Measurements from ENCODE around the gene UBFD1.
"Not testable (repeated sequence)": the region's sequence is repeated elsewhere in the genome, so short reads cannot be mapped to it uniquely, and the experiment has no call there.

The UBFD1 gene

DNA sequence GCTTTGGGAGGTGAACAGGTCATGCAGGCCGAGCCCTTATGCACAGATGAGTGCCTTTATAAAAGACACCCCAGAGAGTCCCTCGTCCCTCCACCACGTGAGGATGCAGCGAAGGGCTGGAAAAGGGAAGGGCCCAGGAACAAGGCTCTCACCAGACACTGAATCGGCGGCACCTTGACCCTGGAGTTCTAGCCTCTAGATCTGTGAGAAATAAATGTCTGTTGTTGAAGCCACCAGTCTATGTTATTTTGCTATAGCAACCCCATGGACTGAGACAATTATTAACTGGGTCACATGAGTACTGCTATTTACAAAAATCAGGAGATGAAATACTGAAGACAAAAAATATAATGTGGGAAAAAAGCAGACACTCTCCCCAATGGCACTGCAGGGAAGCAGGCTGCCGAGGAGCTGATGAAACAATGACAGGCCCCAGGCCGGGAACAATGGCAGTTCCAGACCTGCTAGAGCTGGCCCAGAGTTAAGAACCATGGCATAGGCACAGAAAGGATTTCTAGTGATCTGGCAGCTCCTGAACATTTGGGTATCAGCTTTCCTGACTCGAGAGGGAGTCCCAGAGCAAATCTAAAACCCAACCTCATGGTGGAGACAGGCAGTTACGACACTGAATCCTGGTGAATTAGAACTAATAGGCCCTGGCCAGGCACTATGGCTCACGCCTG, 29.4 kb upstream of the UBFD1 start:
- DNase-seq (ENCODE audit: low read depth), result no peak

DNA sequence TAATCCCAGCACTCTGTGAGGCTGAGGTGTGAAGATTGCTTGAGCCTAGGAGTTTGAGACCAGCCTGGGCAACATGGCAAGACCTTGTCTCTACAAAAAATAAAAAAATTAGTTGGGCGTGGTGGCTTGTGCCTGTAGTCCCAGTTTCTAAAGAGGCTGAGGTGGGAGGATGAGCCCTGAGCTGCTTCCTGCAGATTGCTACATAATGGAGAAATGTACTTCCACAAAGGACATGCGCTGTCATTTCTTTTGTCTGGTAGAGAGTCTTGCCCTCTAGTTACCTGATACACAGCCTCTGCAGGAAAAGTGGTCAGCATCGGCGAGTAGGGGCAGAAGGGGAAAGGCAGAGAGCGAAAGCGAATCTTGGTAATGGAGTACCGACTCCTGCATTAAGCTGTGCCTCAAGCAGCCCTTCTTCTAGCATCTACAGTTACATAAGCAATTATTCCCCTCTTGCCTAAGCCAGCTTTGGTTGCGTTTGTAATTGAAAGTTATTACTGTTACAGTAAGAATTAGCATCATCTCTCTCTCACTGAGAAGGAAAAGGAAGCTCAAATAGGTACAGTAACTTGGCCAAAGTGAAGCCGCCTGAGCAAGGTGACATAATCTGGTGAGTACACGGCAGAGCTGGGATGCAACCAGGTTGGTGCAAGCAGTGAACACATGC, 28.8 kb upstream of the UBFD1 start:
- DNase-seq (ENCODE audit: low read depth), result no peak

DNA sequence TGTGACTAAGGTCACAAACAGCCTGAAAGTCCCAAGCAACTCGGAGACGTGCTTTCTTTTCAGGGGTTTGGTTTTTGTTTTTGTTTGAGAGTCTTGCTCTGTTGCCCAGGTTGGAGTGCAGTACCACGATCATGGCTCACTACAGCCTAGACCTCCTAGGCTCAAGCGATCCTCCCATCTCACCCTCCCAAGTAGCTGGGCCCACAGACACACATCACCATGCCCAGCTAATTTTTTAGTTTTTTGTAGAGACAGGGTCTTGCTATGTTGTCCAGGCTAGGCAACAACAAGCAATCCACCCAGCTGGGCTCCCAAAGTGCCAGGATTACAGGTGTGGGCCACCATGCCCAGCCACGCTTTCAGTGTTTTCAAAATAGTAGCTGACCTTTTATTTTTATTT, 27.5 kb upstream of the UBFD1 start:
- no peak for DNase-seq (ENCODE audit: low read depth)

DNA sequence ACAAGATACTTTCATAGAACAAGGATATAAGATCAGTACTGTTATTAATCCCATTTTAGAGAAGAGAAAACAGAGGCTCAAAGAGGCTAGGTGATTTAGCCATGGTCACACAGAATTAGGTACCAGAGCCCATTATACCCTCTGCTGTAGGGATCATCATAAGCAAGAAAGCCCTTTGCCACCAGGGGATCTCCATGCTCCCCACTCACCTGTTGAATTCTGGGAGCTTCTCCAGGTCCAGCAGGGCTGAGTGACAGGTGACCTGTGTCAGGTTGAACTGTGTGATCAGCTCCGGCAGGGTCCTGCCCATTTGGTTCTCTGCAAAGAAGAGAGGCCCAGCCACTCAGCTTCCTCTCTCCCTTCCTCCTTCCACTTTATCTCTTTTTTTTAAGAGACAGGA, 25.1 kb upstream of the UBFD1 start:
- DNase-seq (ENCODE audit: low read depth), result no peak

DNA sequence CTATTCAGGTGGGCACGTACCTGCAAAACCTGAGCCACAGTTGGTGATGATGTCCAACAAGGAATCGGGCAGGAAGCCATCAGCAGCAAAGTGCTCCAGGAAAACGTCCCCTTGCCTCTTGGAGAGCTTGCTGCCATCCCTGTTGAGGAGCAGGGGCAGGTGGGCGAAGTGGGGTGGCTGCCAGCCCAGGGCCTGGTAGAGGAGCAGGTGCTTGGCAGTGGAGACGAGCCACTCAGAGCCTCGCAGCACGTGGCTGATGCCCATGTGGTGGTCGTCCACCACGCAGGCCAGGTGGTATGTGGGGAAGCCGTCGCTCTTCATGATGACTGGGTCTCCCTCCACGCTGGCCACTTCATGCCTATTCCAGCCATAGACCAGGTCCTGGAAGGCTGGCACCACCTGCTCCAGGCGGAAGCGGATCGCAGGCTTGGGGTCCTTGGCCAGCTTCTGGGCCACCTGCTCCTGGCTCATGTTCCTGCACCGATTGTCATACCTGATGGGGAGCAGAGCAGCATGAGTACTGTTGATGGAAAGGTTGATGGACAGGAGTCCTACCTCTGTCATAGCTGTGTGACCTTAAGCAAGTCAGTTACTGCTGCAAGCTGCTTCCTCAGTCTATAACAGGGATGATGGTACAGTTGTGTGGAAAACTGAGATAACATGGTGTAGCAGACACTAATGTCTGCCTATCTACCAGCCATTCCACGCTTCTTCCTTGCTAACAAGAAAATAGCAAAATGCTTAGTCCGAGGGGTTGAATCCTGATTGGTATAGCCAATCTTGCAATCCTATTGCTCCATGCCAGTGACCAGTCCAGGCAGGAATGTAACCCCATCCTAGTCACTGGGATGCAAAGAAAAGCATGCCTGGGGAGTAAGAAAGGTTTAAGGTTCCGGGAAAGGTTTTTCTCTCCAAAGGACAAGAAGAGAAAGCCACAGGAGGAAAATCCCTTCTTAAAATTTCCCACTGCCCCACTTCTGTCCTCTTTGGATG, 22.4 kb upstream of the UBFD1 start:
- DNase-seq (ENCODE audit: low read depth), result no peak

DNA sequence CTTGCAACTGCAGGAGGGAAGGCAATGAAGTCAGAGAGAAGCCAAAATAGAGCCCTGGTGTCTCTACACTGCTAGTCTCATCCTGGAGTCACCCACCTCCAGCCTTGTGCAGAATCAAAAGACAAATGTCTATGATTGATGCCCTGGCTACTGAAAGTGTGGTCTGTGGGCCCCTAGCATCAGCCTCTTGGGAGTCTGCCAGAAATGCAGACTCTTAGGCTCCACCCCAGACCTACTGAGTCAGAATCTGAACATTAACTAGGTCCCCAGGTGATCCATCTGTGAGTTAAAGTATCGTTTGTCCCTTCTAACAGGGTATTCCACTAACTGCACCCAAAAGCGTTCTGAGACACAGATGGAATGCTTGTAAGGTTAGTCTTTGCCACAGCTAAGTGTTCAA, 21.6 kb upstream of the UBFD1 start:
- no peak for DNase-seq (ENCODE audit: low read depth)

DNA sequence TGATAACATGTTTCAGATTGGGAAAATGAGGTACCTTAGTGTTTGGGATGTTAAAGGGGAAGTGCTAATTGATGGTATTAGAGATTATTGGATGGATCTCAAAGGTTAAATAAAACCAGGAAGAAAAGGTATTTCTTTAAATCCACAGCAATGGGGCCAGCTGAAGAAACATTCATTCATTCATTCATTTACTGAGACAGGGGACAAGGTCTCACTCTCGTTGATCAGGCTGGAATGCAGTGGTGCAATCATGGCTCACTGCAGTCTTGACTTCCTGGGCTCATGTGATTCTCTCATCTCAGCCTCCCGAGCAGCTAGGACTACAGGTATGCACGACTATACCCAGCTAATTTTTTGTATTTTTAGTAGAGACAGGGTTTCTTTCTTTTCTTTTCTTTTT, 20.1 kb upstream of the UBFD1 start:
- no peak for DNase-seq (ENCODE audit: low read depth)

DNA sequence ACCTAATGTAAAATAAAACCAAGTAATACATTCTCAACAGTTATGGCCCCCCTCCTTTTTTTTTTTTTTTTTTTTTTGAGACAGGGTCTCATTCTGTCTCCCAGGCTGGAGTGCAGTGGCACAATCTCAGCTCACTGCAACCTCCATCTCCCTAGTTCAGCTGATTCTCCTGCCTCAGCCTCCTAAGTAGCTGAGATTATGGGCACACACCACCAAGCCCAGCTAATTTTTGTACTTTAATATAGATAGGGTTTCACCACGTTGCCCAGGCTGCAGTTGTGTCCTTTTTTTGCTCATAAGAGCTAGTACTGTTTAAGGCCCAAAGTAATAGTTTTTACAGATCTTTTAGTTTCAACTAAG, 18.6 kb upstream of the UBFD1 start:
- DNase-seq (ENCODE audit: low read depth), result no peak

DNA sequence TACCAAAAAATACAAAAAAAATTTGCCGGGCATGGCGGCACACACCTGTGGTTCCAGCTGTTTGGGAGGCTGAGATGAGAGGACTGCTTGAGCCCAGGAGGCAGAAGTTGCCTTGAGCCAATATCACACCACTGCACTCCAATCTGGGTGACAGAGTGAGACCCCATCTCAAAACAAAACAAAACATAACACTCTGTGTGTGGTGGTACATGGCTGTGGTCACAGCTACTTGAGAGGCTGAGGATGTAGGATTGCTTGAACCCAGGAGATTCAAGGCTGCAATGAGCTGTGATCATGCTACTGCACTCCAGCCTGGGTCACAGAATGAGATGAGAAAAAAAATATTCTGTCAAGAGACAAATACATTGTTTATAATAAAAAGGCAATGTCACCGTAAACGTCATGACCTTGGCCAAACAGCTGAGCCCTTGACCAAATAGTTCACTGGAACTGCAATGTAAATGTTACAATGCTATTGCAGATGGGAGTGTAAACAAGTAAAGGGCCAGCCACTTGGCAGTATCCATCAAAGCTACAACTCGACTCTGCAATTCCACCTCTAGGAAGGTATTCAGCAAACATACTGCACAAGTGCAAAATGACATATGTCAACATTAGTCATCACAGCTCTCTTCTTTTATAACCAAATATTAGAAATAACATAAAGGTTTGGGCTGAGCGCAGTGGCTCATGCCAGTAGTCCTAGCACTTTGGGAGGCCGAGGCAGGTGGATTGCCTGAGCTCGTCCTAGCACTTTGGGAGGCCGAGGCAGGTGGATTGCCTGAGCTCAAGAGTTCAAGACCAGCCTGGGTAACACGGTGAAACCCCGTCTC, 17.3 kb upstream of the UBFD1 start:
- no peak for DNase-seq (ENCODE audit: low read depth)

DNA sequence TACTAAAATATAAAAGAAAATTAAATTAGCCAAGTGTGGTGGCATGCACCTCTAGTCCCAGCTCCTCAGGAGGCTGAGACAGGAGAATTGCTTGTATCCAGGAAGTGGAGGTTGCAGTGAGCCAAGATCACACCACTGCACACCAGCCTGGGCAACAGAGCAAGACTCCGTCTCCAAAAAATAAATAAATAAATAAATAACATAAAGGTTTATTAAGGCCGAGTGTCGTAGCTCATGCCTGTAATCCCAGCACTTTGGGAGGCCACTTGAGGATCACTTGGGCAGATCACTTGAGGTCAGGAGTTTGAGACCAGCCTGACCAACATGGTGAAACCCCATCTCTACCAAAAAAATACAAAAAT, 16.7 kb upstream of the UBFD1 start:
- not testable (repeated sequence) for DNase-seq (ENCODE audit: low read depth)

DNA sequence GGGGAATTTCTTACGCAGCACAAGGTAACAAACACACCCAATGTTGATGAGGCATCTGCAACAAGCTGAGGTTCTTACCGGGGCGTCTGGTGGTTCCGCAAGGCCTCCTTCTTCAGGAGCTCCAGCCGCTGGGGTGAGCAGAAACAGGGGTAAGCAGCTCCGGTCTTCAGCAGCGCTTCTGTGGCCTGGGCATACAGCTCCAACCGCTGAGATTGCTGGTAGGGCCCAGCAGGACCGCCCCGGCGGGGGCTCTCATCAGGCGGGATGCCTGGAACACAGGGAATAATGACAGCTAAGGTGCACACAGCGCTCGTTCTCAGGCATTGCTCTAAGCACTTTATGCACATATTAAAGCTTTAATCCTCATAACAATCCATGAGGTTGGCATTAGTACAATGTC, 13.1 kb upstream of the UBFD1 start:
- DNase-seq (ENCODE audit: low read depth), result no peak

DNA sequence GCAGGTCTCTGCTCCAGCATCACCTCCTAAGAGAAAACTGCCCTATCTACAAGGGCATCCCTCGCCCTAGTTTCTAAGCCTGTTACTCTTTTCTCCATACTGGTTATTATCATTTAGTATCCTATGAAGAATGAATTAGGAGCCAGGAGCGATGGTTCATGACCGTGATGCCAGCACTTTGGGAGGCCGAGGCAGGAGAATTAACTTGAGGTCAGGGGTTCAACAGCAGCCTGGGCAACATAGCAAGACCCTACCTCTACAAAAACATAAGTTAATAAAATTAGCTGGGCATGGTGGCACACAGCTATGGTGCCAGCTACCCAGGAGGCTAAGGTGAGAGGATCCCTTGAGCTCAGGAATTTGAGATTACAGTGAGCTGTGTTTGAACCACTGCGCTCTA, 7.6 kb upstream of the UBFD1 start:
- no peak for DNase-seq (ENCODE audit: low read depth)

DNA sequence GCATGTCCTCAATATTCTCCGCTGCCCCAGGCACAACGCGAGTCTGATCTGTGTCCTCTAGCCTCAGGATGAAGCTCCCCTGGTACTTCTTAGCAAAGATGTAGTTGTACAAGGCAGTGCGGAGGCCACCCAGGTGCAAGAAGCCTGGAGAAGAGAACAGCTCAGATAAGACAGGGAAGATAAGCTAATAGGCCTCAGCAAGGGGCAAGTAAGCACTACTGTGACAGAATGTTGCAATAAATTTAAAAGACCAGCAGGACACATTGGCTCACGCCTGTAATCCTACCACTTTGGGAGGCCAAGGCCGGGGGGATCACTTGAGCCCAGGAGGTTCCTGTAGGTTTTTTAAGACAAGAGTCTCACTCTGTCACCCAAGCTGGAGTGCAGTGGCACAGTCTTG, 5.4 kb upstream of the UBFD1 start:
- no peak for DNase-seq (ENCODE audit: low read depth)

DNA sequence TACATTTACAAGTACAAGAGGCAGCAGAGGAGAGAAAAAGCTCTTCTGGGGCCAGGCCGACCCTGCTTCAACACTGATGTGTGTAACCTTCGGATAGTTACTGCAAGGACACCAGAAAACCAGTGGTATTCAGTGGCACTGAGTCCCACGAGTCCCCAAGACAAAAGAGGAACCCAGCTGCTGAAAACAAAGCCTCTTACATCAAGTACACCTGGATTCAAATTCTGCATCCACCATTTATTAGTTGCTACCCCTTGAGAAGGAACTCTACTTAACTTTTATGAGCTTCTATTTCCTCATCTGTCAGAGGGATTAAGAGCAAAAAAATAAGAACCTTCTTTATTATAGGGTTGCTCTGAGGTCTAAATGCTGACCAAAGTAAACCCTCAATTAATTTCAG, 3.0 kb upstream of the UBFD1 start:
- DNase-seq (ENCODE audit: low read depth), result no peak

DNA sequence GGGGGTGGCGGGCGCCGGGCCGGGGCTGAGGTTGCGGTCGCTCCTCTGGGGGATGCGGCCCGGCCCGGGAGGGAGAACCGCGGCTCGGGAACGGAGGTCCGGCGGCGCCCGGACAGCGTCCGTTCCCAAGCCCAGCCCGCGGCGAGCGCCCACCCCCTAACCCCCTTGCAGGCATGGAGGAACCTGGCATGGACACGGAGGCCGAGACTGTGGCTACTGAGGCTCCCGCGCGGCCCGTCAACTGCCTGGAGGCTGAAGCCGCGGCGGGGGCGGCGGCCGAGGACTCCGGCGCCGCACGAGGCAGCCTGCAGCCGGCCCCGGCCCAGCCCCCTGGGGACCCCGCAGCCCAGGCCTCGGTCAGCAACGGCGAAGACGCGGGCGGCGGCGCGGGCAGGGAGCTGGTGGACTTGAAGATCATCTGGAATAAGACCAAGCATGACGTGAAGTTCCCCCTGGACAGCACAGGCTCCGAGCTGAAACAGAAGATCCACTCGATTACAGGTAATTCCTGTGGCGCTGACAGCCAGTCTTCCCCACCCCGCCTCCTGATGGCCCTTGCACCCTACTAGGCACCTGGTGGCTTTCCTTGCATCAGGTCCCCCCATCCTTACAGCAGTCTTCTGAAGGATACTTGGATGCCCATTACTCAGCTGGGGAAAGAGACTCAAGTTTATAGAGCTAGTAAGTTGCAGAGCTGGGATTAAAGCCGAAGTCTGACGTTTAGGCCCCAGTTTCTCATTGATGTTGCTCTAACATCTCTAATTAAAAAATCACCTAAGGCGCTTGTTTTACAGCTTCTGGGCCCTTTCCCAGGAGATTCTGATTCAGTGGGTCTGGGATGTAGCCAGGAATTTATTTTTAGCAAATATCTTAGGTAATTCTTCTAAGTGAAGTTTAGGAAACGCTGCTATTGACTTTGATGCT, 514 bp downstream of the UBFD1 start:
- no peak for DNase-seq (ENCODE audit: low read depth)

DNA sequence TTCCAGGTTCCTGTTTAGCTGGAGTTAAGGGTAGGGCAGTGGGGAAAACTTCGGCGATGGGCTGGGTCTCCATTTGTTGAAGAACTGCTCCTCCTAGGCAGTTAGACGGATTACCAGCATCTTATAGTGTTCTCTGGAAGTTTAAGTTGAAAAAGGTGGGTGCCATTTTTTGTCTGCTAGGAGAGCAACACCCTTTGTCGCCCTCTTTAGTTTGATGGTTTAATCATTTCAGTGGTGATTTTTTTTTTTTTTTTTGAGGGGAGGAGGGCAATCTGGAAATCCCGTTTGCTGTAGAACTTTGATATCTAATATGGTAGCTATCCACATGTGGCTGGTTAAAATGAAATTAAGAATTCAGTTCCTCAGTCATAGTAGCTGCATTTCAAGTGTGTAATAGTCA, 4.1 kb downstream of the UBFD1 start:
- DNase-seq (ENCODE audit: low read depth), result no peak

DNA sequence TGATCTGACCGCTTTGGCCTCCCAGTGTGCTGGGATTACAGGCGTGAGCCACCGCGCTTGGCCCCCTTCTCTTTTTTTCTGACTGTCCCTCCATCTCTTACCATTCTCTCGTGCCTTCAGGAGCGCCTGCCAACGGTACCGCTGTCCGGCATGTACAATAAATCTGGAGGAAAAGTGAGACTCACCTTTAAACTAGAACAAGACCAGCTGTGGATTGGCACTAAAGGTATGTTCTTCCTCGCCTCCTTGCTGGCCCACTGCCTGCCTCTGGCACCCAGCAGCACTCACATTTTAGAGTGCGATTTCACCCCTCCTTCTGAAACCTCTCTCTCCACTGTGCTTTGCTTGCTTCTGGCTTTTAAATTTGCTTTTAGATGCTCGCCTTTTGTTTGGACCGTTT, 5.0 kb downstream of the UBFD1 start:
- no peak for DNase-seq (ENCODE audit: low read depth)

DNA sequence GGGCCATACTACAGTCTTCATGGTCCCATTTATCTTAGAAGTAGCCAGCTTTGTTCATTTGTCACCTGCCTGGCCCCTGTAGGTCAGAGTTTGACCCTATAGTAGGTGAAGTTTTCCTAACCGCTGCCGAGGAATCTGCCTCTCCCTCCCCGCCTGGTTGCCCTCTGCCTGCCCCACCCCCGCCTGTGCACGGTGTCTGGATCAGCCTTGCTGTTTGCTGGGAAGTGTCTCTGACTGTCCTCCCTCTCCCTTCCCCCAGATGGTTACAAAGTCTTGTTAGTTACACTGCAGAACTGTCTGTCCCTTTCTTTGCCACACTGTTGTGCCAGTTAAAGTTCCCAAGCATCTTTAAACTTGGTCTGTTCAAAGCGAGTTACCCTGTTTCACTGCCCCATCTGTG, 5.7 kb downstream of the UBFD1 start:
- DNase-seq (ENCODE audit: low read depth), result no peak

DNA sequence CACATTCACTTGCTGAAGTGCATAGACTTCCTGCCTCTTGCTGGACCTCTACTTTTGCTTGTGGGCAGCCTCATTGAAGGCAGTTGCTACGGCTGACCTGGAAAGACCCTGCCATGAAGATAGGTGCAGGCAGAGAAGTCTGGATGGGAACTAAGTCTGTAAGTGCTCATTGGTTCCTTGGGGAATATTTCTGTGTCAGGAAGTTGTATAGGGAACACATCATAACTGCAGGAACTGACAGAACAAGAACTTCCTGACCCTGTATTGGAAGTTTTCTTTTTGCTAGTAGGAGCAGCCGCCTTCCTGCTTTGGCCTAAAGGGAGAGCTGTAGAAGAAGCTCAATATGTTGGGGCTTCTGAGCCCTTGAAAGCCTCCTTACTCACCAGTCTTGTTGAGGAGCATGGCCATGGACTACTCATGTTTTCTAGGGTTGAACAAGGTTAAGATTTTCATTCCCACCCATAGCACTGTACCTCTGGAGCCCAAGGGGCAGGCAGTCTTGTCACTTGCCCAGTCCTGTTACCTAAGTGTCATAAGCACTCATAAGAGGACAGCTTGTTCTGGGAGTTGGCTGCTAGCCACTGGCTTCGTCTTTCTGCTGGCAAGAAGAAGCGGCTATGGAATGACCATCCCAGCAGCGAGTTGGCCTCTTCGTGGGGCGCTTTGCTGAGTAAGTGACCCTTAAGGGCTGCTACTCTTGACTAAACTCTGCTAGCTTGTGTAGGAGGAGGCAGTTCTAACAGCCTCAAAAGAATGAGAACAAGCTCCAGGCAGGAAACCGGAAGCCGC, 7.2 kb downstream of the UBFD1 start:
- DNase-seq (ENCODE audit: low read depth), result no peak

DNA sequence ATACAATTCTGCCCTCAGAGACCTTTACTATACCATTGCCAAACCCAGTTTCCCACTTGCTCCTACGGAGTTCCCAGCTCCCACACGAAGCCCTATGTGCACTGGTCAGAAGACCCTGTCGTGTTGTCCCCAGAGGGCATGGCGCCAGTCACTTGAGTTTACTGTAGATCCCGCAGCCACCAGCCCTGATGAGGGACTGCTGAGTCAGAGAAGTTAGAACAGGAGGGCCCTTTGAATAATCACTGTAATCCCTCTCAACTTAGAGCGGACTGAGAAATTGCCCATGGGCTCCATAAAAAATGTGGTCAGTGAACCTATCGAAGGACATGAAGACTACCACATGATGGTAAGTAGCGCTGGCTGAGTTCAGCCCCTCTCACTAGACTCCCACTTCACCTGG, 9.2 kb downstream of the UBFD1 start:
- no peak for DNase-seq (ENCODE audit: low read depth)
